ENCODE data around the gene CTAG2.

GRCh38 chrX:154650221-154650510 is 3.2 kb downstream of the CTAG2 start:
- TF ChIP-seq CTCF (IDR thresholded peaks at IDR 0.05) (no peak), POLR2A (IDR thresholded peaks at IDR 0.05) (no peak)

All from heart left ventricle (tissue), 13 donors.